GM12878 (cell line): ENCODE results near the gene ZNF582. TPM values are rescaled to one million over a fixed set of nuclear protein-coding genes. Genes with fewer than 3 reads are reported as not detected.

Experiments used
- ATAC-seq: fragments of 200-7000 bp; cut with Tn5 transposase; 3 replicates; pipeline ENCODE4 v1.9.1; 2020; ENCODE audit warnings: mild to moderate bottlenecking, moderate library complexity
- BruUV-seq: library from RNA; stranded (reverse); fragments of 400-500 nt; replicated peaks from 2 replicates; lab custom pipeline; 2021; lab: Mats Ljungman, UMichigan
- CTCF ChIA-PET: fragments of 300-600 bp; sonication (Branson Sonifier 250); formaldehyde crosslinking; extraction: SDS; loops from one replicate; lab custom pipeline; 2021; ENCODE audit warnings: inconsistent platforms; lab: Yijun Ruan, JAX
- POLR2A ChIA-PET: fragments of 350-600 bp; formaldehyde crosslinking; extraction: SDS; loops from one replicate; lab custom pipeline; 2021; ENCODE audit warnings: inconsistent platforms; lab: Charles Lee
- RAD21 ChIA-PET: fragments of 300-600 bp; sonication (Branson Sonifier 250); formaldehyde crosslinking; loops from one replicate; lab custom pipeline; 2023; ENCODE audit warnings: antibody characterized with exemption; ENCODE audit not compliant: unreplicated experiment; lab: Charles Lee
- SMC1A ChIA-PET: fragments of 300-600 bp; sonication (Branson Sonifier 250); formaldehyde crosslinking; loops from one replicate; lab custom pipeline; 2023; ENCODE audit not compliant: unreplicated experiment, uncharacterized antibody; lab: Charles Lee
- DNase-seq: peaks from one replicate; pipeline ENCODE4 v3.0.0-alpha.2; 2011; ENCODE audit warnings: low read depth, low spot score
- FAIRE-seq: peaks from 3 replicates; lab custom pipeline; 2011; peaks lifted over from hg19 to GRCh38; lab: Jason Lieb, UNC
- H2AFZ ChIP-seq: 2 replicates; pipeline ENCODE4 v1.6.0; 2011; ENCODE audit warnings: low read depth, low read length, control low read depth; ENCODE audit not compliant: control insufficient read depth
- H3K27ac ChIP-seq: 2 replicates; pipeline ENCODE4 v1.5.1; 2011; ENCODE audit warnings: control low read depth; ENCODE audit not compliant: control insufficient read depth, insufficient read depth
- H3K27me3 ChIP-seq, 2 experiments: replicated peaks in 1 of 2; 2 replicates each; pipeline versions ENCODE4 v1.6.0 to v1.6.1; 2011; ENCODE audit warnings: low read length in 1 of 2; ENCODE audit not compliant: control insufficient read depth in 2 of 2, insufficient read depth in 2 of 2
- H3K36me3 ChIP-seq, 2 experiments: 2 replicates each; pipeline ENCODE4 v1.5.1; 2011; ENCODE audit warnings: low read length in 1 of 2; ENCODE audit not compliant: control insufficient read depth in 2 of 2, insufficient read depth in 2 of 2
- H3K4me1 ChIP-seq: 2 replicates; pipeline ENCODE4 v1.6.1; 2011; ENCODE audit warnings: mild to moderate bottlenecking, low read length, moderate library complexity, mixed read lengths; ENCODE audit not compliant: control insufficient read depth, insufficient read depth
- H3K4me2 ChIP-seq: 2 replicates; pipeline ENCODE4 v1.6.0; 2011; ENCODE audit warnings: control low read depth; ENCODE audit not compliant: control insufficient read depth, insufficient read depth
- H3K4me3 ChIP-seq: fragments of 200-600 bp; sonication (generic); 2 replicates; pipeline ENCODE4 v1.5.1; 2016
- H3K79me2 ChIP-seq: 2 replicates; pipeline ENCODE4 v1.6.0; 2011; ENCODE audit warnings: low read length; ENCODE audit not compliant: control insufficient read depth, insufficient read depth
- H3K9ac ChIP-seq: 2 replicates; pipeline ENCODE4 v1.8.0; 2011; ENCODE audit warnings: low read length, control low read depth, mixed read lengths; ENCODE audit not compliant: control insufficient read depth, insufficient read depth
- H3K9me3 ChIP-seq: replicated peaks from 3 replicates; pipeline ENCODE4 v1.5.1; 2011; ENCODE audit warnings: mild to moderate bottlenecking, low read length; ENCODE audit not compliant: control insufficient read depth, insufficient read depth
- H4K20me1 ChIP-seq: 2 replicates; pipeline ENCODE4 v1.6.0; 2011; ENCODE audit not compliant: control insufficient read depth, insufficient read depth
- CEBPZ ChIP-seq: fragments of 150-350 bp; IDR thresholded peaks from 2 replicates; pipeline ENCODE4 v1.6.1; 2016; ENCODE audit warnings: low read depth, low read length
- KLF5 ChIP-seq: fragments of 450-650 bp; IDR thresholded peaks from 2 replicates; pipeline ENCODE4 v1.6.1; 2014; ENCODE audit warnings: mild to moderate bottlenecking; ENCODE audit not compliant: partially characterized antibody
- MLLT1 ChIP-seq: fragments of 450-650 bp; IDR thresholded peaks from 2 replicates; pipeline ENCODE4 v1.6.1; 2016; ENCODE audit warnings: mild to moderate bottlenecking
- MYB ChIP-seq: fragments of 150-350 bp; IDR thresholded peaks from 2 replicates; pipeline ENCODE4 v1.6.1; 2014; ENCODE audit warnings: mild to moderate bottlenecking, low read depth, low read length, borderline replicate concordance
- POLR2A ChIP-seq: IDR thresholded peaks from 2 replicates; pipeline ENCODE4 v1.6.1; 2011; ENCODE audit warnings: low read depth, mild to moderate bottlenecking, low read length
- RFX5 ChIP-seq: IDR thresholded peaks from 2 replicates; pipeline ENCODE4 v1.6.1; 2011; ENCODE audit warnings: low read depth, low read length, improper control_type of control experiment
- TARDBP ChIP-seq: IDR thresholded peaks from 2 replicates; pipeline ENCODE4 v1.6.1; 2016; ENCODE audit warnings: borderline replicate concordance
- TBL1XR1 ChIP-seq: IDR thresholded peaks from 2 replicates; pipeline ENCODE4 v1.6.1; 2012; ENCODE audit warnings: low read depth, low read length, improper control_type of control experiment
- ZNF274 ChIP-seq: IDR thresholded peaks from one replicate; pipeline ENCODE4 v1.8.0; 2011; ENCODE audit not compliant: insufficient read length, insufficient read depth
- WGBS: methylation state at CpG from one replicate; pipeline ENCODE4 v1.1.6; 2016; ENCODE audit warnings: low lambda C conversion rate; ENCODE audit not compliant: insufficient replicate concordance, insufficient coverage; ENCODE audit errors: missing lambda C conversion rate; 5-methylcytosine and 5-hydroxymethylcytosine counted together
- in situ Hi-C: fragments of 300-500 bp; cut with MboI; formaldehyde crosslinking; loops from 9 replicates; pipeline ENCODE4 v1.14.3; 2018; ENCODE audit warnings: mixed read lengths
- intact Hi-C: fragments of 100-400 bp; cut with micrococcal nuclease; formaldehyde crosslinking; loops from one replicate; pipeline ENCODE4 v1.14.2; 2022; ENCODE audit not compliant: unreplicated experiment
- polyA plus RNA-seq, 11 experiments: library from polyadenylated mRNA; depleted of rRNA in 4 of 11; unstranded in 6 of 11; stranded (reverse) in 5 of 11; fragments of >200 nt; fragmentation: Nextera tagmentation in 4 of 11; fragmentation: Illumina TruSeq in 1 of 11; extraction: Ambion mirVana in 4 of 11; extraction: Trizol in 1 of 11; gene quantifications; 1 replicate in 1 of 11; 2 replicates in 10 of 11; pipeline versions ENCODE4 v1.2.1 to v1.2.3, GENCODE V29; 2011 to 2016; ENCODE audit warnings: inconsistent platforms in 2 of 11, missing spikeins in 2 of 11, low read depth in 1 of 11
- total RNA-seq, 4 experiments: library from RNA; depleted of rRNA in 3 of 4; stranded (reverse); fragments of >200 nt in 3 of 4; fragmentation: Illumina TruSeq in 1 of 4; extraction: Trizol in 1 of 4; gene quantifications; 2 replicates each; pipeline versions ENCODE4 v1.2.1 to v1.2.3, GENCODE V29; 2013 to 2021
- TF ChIP-seq, protein P1 (sequence below): fragments of 450-650 bp; IDR thresholded peaks from 2 replicates; pipeline ENCODE4 v1.6.1; 2017; ENCODE audit warnings: mild to moderate bottlenecking

ZNF582 gene
- total and polyA plus RNA-seq, 10 of the 15 experiments (the other 5 are each of a cell fraction or from before 2014, with no cell fraction given), result 0.37 to 1.4 (median 0.85) TPM; not detected in 1

- TF ChIP-seq MYB, result no peak
- no peak for TF ChIP-seq RFX5
- TF ChIP-seq ZNF274, result peak; percentile 96
Measured at GRCh38 chr19:56423985-56424353, 30.6 kb upstream of the ZNF582 start (continued).

GRCh38 chr19:56423276-56423984 lies 30.1 kb upstream of the ZNF582 start:
- ChIA-PET CTCF (no interaction called here), SMC1A (no interaction called here), POLR2A (no interaction called here), RAD21 (no interaction called here)
- intact Hi-C loops (no loop called here), in situ Hi-C loops (no loop called here)
- no peak overlapping the region for H3K4me3 ChIP-seq
- H3K9me3 ChIP-seq, result peaks cover 20% of the 10 kb centered on the region
- BruUV-seq, result no TSS peak
- TF ChIP-seq POLR2A, result no peak
- no peak for TF ChIP-seq KLF5
- TF ChIP-seq CEBPZ, result no peak
- TF ChIP-seq MLLT1, result no peak
- TF ChIP-seq, protein P1, sequence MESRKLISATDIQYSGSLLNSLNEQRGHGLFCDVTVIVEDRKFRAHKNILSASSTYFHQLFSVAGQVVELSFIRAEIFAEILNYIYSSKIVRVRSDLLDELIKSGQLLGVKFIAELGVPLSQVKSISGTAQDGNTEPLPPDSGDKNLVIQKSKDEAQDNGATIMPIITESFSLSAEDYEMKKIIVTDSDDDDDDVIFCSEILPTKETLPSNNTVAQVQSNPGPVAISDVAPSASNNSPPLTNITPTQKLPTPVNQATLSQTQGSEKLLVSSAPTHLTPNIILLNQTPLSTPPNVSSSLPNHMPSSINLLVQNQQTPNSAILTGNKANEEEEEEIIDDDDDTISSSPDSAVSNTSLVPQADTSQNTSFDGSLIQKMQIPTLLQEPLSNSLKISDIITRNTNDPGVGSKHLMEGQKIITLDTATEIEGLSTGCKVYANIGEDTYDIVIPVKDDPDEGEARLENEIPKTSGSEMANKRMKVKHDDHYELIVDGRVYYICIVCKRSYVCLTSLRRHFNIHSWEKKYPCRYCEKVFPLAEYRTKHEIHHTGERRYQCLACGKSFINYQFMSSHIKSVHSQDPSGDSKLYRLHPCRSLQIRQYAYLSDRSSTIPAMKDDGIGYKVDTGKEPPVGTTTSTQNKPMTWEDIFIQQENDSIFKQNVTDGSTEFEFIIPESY, result no peak
- TF ChIP-seq TARDBP, result no peak
- TF ChIP-seq TBL1XR1, result no peak
- no peaks in the 10 kb centered on the region for H3K79me2 ChIP-seq
- DNase-seq (no peak), ATAC-seq (no peak), FAIRE-seq (no peak)
- H3K9ac ChIP-seq, result no peak overlapping the region
- WGBS, result 54% methylated on average over 5 of the region's 5 CpGs
- no peak overlapping the region for H3K4me2 ChIP-seq
- no peaks in the 10 kb centered on the region for H4K20me1 ChIP-seq
- no peak overlapping the region for H3K27ac ChIP-seq
- no peaks in the 10 kb centered on the region for H3K4me1 ChIP-seq
- no peaks in the 10 kb centered on the region for H3K36me3 ChIP-seq
- H3K27me3 ChIP-seq, result no peaks in the 10 kb centered on the region
- H2AFZ ChIP-seq, result no peak overlapping the region
